Hematopoietic multipotent progenitor cell treated with erythropoietin and hydrocortisone succinate and interleukin-3 and kit ligand, for 8 days (in vitro differentiated cells): ENCODE data around the gene RNF126.
"Not testable (repeated sequence)": the region's sequence is repeated elsewhere in the genome, so short reads cannot be mapped to it uniquely, and the experiment has no call there.

Experiments used
- DNase-seq: peaks from one replicate; pipeline ENCODE4 v3.0.0-alpha.2; 2015

The RNF126 gene

GRCh38 chr19:624433-625109 is 38.4 kb downstream of the RNF126 start:
- no peak for DNase-seq

GRCh38 chr19:623974-624373 is 39.0 kb downstream of the RNF126 start:
- DNase-seq: no peak

- no peak for DNase-seq
Observed at GRCh38 chr19:623175-623916, 39.7 kb downstream of the RNF126 start.

- DNase-seq: no peak
Observed at GRCh38 chr19:622666-623065, 40.3 kb downstream of the RNF126 start.

GRCh38 chr19:621819-622218 is 41.2 kb downstream of the RNF126 start:
- DNase-seq: no peak

- DNase-seq: not testable (repeated sequence)
Observed at GRCh38 chr19:621191-621590, 41.8 kb downstream of the RNF126 start.

GRCh38 chr19:620166-620862 is 42.7 kb downstream of the RNF126 start:
- DNase-seq: no peak

- no peak for DNase-seq
Observed at GRCh38 chr19:619286-620002, 43.6 kb downstream of the RNF126 start.

- no peak for DNase-seq
Observed at GRCh38 chr19:618674-619285, 44.2 kb downstream of the RNF126 start.

GRCh38 chr19:618247-618619 is 44.8 kb downstream of the RNF126 start:
- no peak for DNase-seq

GRCh38 chr19:617551-618246 is 45.3 kb downstream of the RNF126 start:
- DNase-seq: no peak

GRCh38 chr19:616747-617526 is 46.1 kb downstream of the RNF126 start:
- DNase-seq: no peak

GRCh38 chr19:616062-616700 is 46.8 kb downstream of the RNF126 start:
- DNase-seq: no peak

GRCh38 chr19:615619-616018 is 47.4 kb downstream of the RNF126 start:
- DNase-seq: peak; percentile 21

- no peak for DNase-seq
Observed at GRCh38 chr19:613732-614567, 49.1 kb downstream of the RNF126 start.

GRCh38 chr19:612941-613340 is 50.1 kb downstream of the RNF126 start:
- DNase-seq: no peak

GRCh38 chr19:611481-611868 is 51.5 kb downstream of the RNF126 start:
- no peak for DNase-seq

- peak; percentile 55 for DNase-seq
Observed at GRCh38 chr19:610801-611480, 52.1 kb downstream of the RNF126 start.

- no peak for DNase-seq
Observed at GRCh38 chr19:610071-610800, 52.8 kb downstream of the RNF126 start.
